Mesenchymal stem cell (in vitro differentiated cells and primary cell): ENCODE results near the gene ALOX15B. TPM values are rescaled to one million over a fixed set of nuclear protein-coding genes. Genes with fewer than 3 reads are reported as not detected.

ENCODE experiments used
- DNase-seq: peaks from one replicate; pipeline ENCODE4 v3.0.0-alpha.2; 2013
- H2AFZ ChIP-seq: one replicate; pipeline ENCODE4 v1.6.1; 2013; ENCODE audit warnings: low read depth, mild to moderate bottlenecking, control low read depth, inconsistent platforms, low read length, moderate library complexity
- H2AK5ac ChIP-seq: 2 replicates; pipeline ENCODE4 v1.6.1; 2013; ENCODE audit warnings: low read length, moderate library complexity, mild to moderate bottlenecking, inconsistent platforms; ENCODE audit not compliant: severe bottlenecking
- H2BK120ac ChIP-seq: one replicate; pipeline ENCODE4 v1.6.1; 2013; ENCODE audit warnings: low read depth, mild to moderate bottlenecking, inconsistent platforms, low read length, moderate library complexity
- H2BK12ac ChIP-seq, 2 experiments: one replicate each; pipeline ENCODE4 v1.6.1; 2013; ENCODE audit warnings: inconsistent platforms in 2 of 2, low read length in 2 of 2, mild to moderate bottlenecking in 2 of 2, moderate library complexity in 2 of 2, control low read depth in 1 of 2
- H2BK15ac ChIP-seq: one replicate; pipeline ENCODE4 v1.6.1; 2013; ENCODE audit warnings: mild to moderate bottlenecking, low read depth, inconsistent platforms; ENCODE audit not compliant: poor library complexity, severe bottlenecking
- H2BK5ac ChIP-seq: 2 replicates; pipeline ENCODE4 v1.6.1; 2013; ENCODE audit warnings: low read depth, mild to moderate bottlenecking, low read length, control low read depth, inconsistent platforms; ENCODE audit not compliant: poor library complexity, severe bottlenecking
- H3K14ac ChIP-seq, 2 experiments: one replicate each; pipeline ENCODE4 v1.6.1; 2013; ENCODE audit warnings: inconsistent platforms in 2 of 2, low read length in 2 of 2, control low read depth in 1 of 2, mild to moderate bottlenecking in 1 of 2, moderate library complexity in 1 of 2
- H3K18ac ChIP-seq, 2 experiments: one replicate each; pipeline ENCODE4 v1.6.1; 2013; ENCODE audit warnings: inconsistent platforms in 2 of 2, low read length in 2 of 2, control low read depth in 1 of 2, low read depth in 1 of 2, mild to moderate bottlenecking in 1 of 2
- H3K23ac ChIP-seq, 2 experiments: one replicate each; pipeline ENCODE4 v1.6.1; 2013; ENCODE audit warnings: inconsistent platforms in 2 of 2, low read length in 2 of 2, mild to moderate bottlenecking in 2 of 2, moderate library complexity in 2 of 2, control low read depth in 1 of 2
- H3K27ac ChIP-seq: 2 replicates; pipeline ENCODE4 v1.5.1; 2013; ENCODE audit warnings: mild to moderate bottlenecking, moderate library complexity, low read length, control low read depth, inconsistent platforms; ENCODE audit not compliant: poor library complexity, severe bottlenecking
- H3K27me3 ChIP-seq, 2 experiments: 2 replicates each; pipeline versions ENCODE4 v1.6.1 to v1.7.0; 2013; ENCODE audit warnings: low read length in 2 of 2, mild to moderate bottlenecking in 2 of 2, moderate library complexity in 2 of 2, control low read depth in 1 of 2, inconsistent platforms in 1 of 2; ENCODE audit not compliant: control insufficient read depth in 1 of 2, insufficient read depth in 1 of 2
- H3K36me3 ChIP-seq, 2 experiments: 2 replicates each; pipeline versions ENCODE4 v1.6.1 to v1.7.0; 2013; ENCODE audit warnings: low read length in 2 of 2, control low read depth in 1 of 2, inconsistent platforms in 1 of 2, low read depth in 1 of 2, mild to moderate bottlenecking in 1 of 2; ENCODE audit not compliant: insufficient read depth in 2 of 2, control insufficient read depth in 1 of 2
- H3K4ac ChIP-seq, 2 experiments: one replicate each; pipeline ENCODE4 v1.6.1; 2013; ENCODE audit warnings: inconsistent platforms in 2 of 2, low read length in 2 of 2, mild to moderate bottlenecking in 2 of 2, moderate library complexity in 2 of 2, control low read depth in 1 of 2, low read depth in 1 of 2
- H3K4me1 ChIP-seq: 2 replicates; pipeline ENCODE4 v1.6.1; 2013; ENCODE audit warnings: low read depth, low read length, control low read depth; ENCODE audit not compliant: control insufficient read depth, insufficient read depth
- H3K4me2 ChIP-seq: 2 replicates; pipeline ENCODE4 v1.6.1; 2013; ENCODE audit warnings: low read length, mild to moderate bottlenecking, inconsistent platforms; ENCODE audit not compliant: poor library complexity, severe bottlenecking
- H3K4me3 ChIP-seq, 2 experiments: 2 replicates each; pipeline versions ENCODE4 v1.5.1 to v1.7.0; 2013; ENCODE audit warnings: low read length in 2 of 2, mild to moderate bottlenecking in 2 of 2, control low read depth in 1 of 2, low read depth in 1 of 2; ENCODE audit not compliant: insufficient read depth in 1 of 2
- H3K79me1 ChIP-seq: replicated peaks from 2 replicates; pipeline ENCODE4 v1.6.1; 2013; ENCODE audit warnings: mild to moderate bottlenecking, control low read depth, low read length, inconsistent platforms; ENCODE audit not compliant: poor library complexity, severe bottlenecking
- H3K9ac ChIP-seq: 2 replicates; pipeline ENCODE4 v1.7.0; 2013; ENCODE audit warnings: mild to moderate bottlenecking, low read length, moderate library complexity
- H3K9me3 ChIP-seq: 2 replicates; pipeline ENCODE4 v1.7.0; 2013; ENCODE audit warnings: mild to moderate bottlenecking, low read length; ENCODE audit not compliant: control insufficient read depth
- H4K8ac ChIP-seq: one replicate; pipeline ENCODE4 v1.6.1; 2013; ENCODE audit warnings: inconsistent platforms, mild to moderate bottlenecking, low read length, moderate library complexity
- H4K91ac ChIP-seq: one replicate; pipeline ENCODE4 v1.6.1; 2013; ENCODE audit warnings: mild to moderate bottlenecking, low read length, inconsistent platforms
- WGBS: methylation state at CpG from one replicate; pipeline ENCODE4 v1.1.7; 2013; ENCODE audit warnings: mixed read lengths; 5-methylcytosine and 5-hydroxymethylcytosine counted together
- small RNA-seq: library from polyadenylated mRNA; stranded (forward); fragments of <200 nt; extraction: miRNeasy Mini kit (QIAGEN cat#:217004); gene quantifications from one replicate; pipeline ENCODE3, GENCODE V24; 2013; ENCODE audit warnings: low read depth

Gene ALOX15B

GRCh38 chr17:8096541-8096940, 57.7 kb downstream of the ALOX15B start:
- Histone ChIP-seq H2BK120ac (no peak overlapping the region), H3K79me1 (no peaks in the 10 kb centered on the region), H4K8ac (no peak overlapping the region), H3K27ac (no peak overlapping the region), H2AK5ac (no peak overlapping the region), H2BK12ac (no peak overlapping the region), H3K36me3 (no peaks in the 10 kb centered on the region), H3K4me2 (no peak overlapping the region), H3K18ac (no peak overlapping the region), H3K4me1 (no peaks in the 10 kb centered on the region), H3K23ac (no peak overlapping the region), H4K91ac (no peak overlapping the region), H3K9me3 (no peaks in the 10 kb centered on the region), H3K9ac (no peak overlapping the region), H2AFZ (no peak overlapping the region), H3K4ac (no peak overlapping the region), H3K4me3 (no peak overlapping the region), H3K14ac (no peak overlapping the region), H2BK15ac (no peak overlapping the region), H2BK5ac (no peak overlapping the region), H3K27me3 (peaks cover 34 to 46% of the 10 kb centered on the region in 2 experiments)
- WGBS = 85% methylated on average over 8 of the region's 8 CpGs
- DNase-seq = no peak

Small RNA genes within 50 kb of the gene (small RNA-seq; reads per million reads assigned to genes)
- gene MIR4314 = not detected
